ENCODE results near the gene CHST12.

Gene CHST12

GRCh38 chr7:2403014-2403717 is at the start of gene CHST12:
Gene CHST12 (plus strand): TSS chr7:2403611. CDS start chr7:2432640, 29,029 bp downstream.
- Mint-ChIP-seq H3K4me1 (ENCODE audit: low read depth) (peaks cover 47% of the 10 kb centered on the region), H3K27ac (peak within 1 kb of the TSS; percentile 75), H3K36me3 (ENCODE audit: low read depth) (peaks cover 4% of the 10 kb centered on the region), H3K9me3 (no peaks in the 10 kb centered on the region), H3K4me3 (peak within 1 kb of the TSS; percentile 85), H3K27me3 (no peaks in the 10 kb centered on the region)

GRCh38 chr7:2353936-2354185 is 49.5 kb upstream of the CHST12 start:
- peaks cover 29% of the 10 kb centered on the region for H3K36me3 Mint-ChIP-seq (ENCODE audit: low read depth)
- peak overlapping the region; percentile 92 for H3K4me3 Mint-ChIP-seq

GRCh38 chr7:2354186-2354938 is 49.0 kb upstream of the CHST12 start, which contains the start of gene EIF3B:
Gene EIF3B (plus strand): TSS chr7:2354827. CDS start chr7:2354922, 95 bp downstream.
- Mint-ChIP-seq H3K4me1 (ENCODE audit: low read depth) (peaks cover 47% of the 10 kb centered on the region), H3K4me3 (peak within 1 kb of the TSS; percentile 92), H3K9me3 (no peaks in the 10 kb centered on the region), H3K27ac (peak within 1 kb of the TSS; percentile 100), H3K27me3 (no peaks in the 10 kb centered on the region), H3K36me3 (ENCODE audit: low read depth) (peaks cover 34% of the 10 kb centered on the region)

More at GRCh38 chr7:2353936-2354185, 49.5 kb upstream of the CHST12 start:
- Mint-ChIP-seq H3K9me3 (no peaks in the 10 kb centered on the region), H3K27ac (peak overlapping the region; percentile 100), H3K27me3 (no peaks in the 10 kb centered on the region), H3K4me1 (ENCODE audit: low read depth) (peaks cover 42% of the 10 kb centered on the region)

GRCh38 chr7:2354939-2355704 is 48.3 kb upstream of the CHST12 start:
- H3K9me3 Mint-ChIP-seq, result no peaks in the 10 kb centered on the region
- peaks cover 55% of the 10 kb centered on the region for H3K4me1 Mint-ChIP-seq (ENCODE audit: low read depth)
- H3K4me3 Mint-ChIP-seq, result peak overlapping the region; percentile 92
- H3K36me3 Mint-ChIP-seq (ENCODE audit: low read depth), result peaks cover 42% of the 10 kb centered on the region
- peak overlapping the region; percentile 100 for H3K27ac Mint-ChIP-seq
- H3K27me3 Mint-ChIP-seq, result no peaks in the 10 kb centered on the region

GRCh38 chr7:2355705-2356008 is 47.8 kb upstream of the CHST12 start:
- Mint-ChIP-seq H3K4me1 (ENCODE audit: low read depth) (peaks cover 60% of the 10 kb centered on the region), H3K9me3 (no peaks in the 10 kb centered on the region), H3K27me3 (no peaks in the 10 kb centered on the region), H3K36me3 (ENCODE audit: low read depth) (peaks cover 47% of the 10 kb centered on the region), H3K27ac (peak overlapping the region; percentile 89), H3K4me3 (peak overlapping the region; percentile 83)

GRCh38 chr7:2357165-2357564 is 46.2 kb upstream of the CHST12 start:
- Mint-ChIP-seq H3K4me3 (peak overlapping the region; percentile 83), H3K27ac (peak overlapping the region; percentile 87), H3K36me3 (ENCODE audit: low read depth) (peaks cover 55% of the 10 kb centered on the region)

GRCh38 chr7:2357571-2357970 is 45.8 kb upstream of the CHST12 start:
- H3K4me1 Mint-ChIP-seq (ENCODE audit: low read depth), result peaks cover 58% of the 10 kb centered on the region
- peak overlapping the region; percentile 83 for H3K4me3 Mint-ChIP-seq
- H3K27me3 Mint-ChIP-seq, result no peaks in the 10 kb centered on the region
- H3K9me3 Mint-ChIP-seq, result no peaks in the 10 kb centered on the region
- peak overlapping the region; percentile 87 for H3K27ac Mint-ChIP-seq
- peaks cover 57% of the 10 kb centered on the region for H3K36me3 Mint-ChIP-seq (ENCODE audit: low read depth)

More at GRCh38 chr7:2357165-2357564, 46.2 kb upstream of the CHST12 start:
- Mint-ChIP-seq H3K4me1 (ENCODE audit: low read depth) (peaks cover 59% of the 10 kb centered on the region), H3K9me3 (no peaks in the 10 kb centered on the region), H3K27me3 (no peaks in the 10 kb centered on the region)

GRCh38 chr7:2358968-2359527 is 44.4 kb upstream of the CHST12 start:
- peaks cover 45% of the 10 kb centered on the region for H3K4me1 Mint-ChIP-seq (ENCODE audit: low read depth)
- H3K27ac Mint-ChIP-seq, result no peak overlapping the region
- peaks cover 70% of the 10 kb centered on the region for H3K36me3 Mint-ChIP-seq (ENCODE audit: low read depth)
- H3K27me3 Mint-ChIP-seq, result no peaks in the 10 kb centered on the region
- H3K4me3 Mint-ChIP-seq, result peak overlapping the region; percentile 39
- no peaks in the 10 kb centered on the region for H3K9me3 Mint-ChIP-seq

GRCh38 chr7:2359610-2360009 is 43.8 kb upstream of the CHST12 start:
- H3K27ac Mint-ChIP-seq, result no peak overlapping the region
- H3K9me3 Mint-ChIP-seq, result no peaks in the 10 kb centered on the region
- H3K4me1 Mint-ChIP-seq (ENCODE audit: low read depth), result peaks cover 40% of the 10 kb centered on the region
- H3K4me3 Mint-ChIP-seq, result no peak overlapping the region
- H3K27me3 Mint-ChIP-seq, result no peaks in the 10 kb centered on the region
- H3K36me3 Mint-ChIP-seq (ENCODE audit: low read depth), result peaks cover 75% of the 10 kb centered on the region

- Mint-ChIP-seq H3K4me1 (ENCODE audit: low read depth) (peaks cover 40% of the 10 kb centered on the region), H3K36me3 (ENCODE audit: low read depth) (peaks cover 81% of the 10 kb centered on the region), H3K9me3 (no peaks in the 10 kb centered on the region), H3K27me3 (no peaks in the 10 kb centered on the region), H3K4me3 (no peak overlapping the region), H3K27ac (no peak overlapping the region)
Observed at GRCh38 chr7:2360796-2361195, 42.6 kb upstream of the CHST12 start.

- H3K27me3 Mint-ChIP-seq, result no peaks in the 10 kb centered on the region
- no peak overlapping the region for H3K4me3 Mint-ChIP-seq
- peaks cover 87% of the 10 kb centered on the region for H3K36me3 Mint-ChIP-seq (ENCODE audit: low read depth)
- no peaks in the 10 kb centered on the region for H3K9me3 Mint-ChIP-seq
- H3K4me1 Mint-ChIP-seq (ENCODE audit: low read depth), result peaks cover 26% of the 10 kb centered on the region
- H3K27ac Mint-ChIP-seq, result no peak overlapping the region
Observed at GRCh38 chr7:2362385-2363088, 40.9 kb upstream of the CHST12 start.

- H3K4me1 Mint-ChIP-seq (ENCODE audit: low read depth), result no peaks in the 10 kb centered on the region
- H3K9me3 Mint-ChIP-seq, result no peaks in the 10 kb centered on the region
- H3K36me3 Mint-ChIP-seq (ENCODE audit: low read depth), result peaks cover 82% of the 10 kb centered on the region
- H3K27ac Mint-ChIP-seq, result no peak overlapping the region
- H3K27me3 Mint-ChIP-seq, result no peaks in the 10 kb centered on the region
- no peak overlapping the region for H3K4me3 Mint-ChIP-seq
Observed at GRCh38 chr7:2369139-2369538, 34.3 kb upstream of the CHST12 start.

GRCh38 chr7:2371329-2371728 is 32.1 kb upstream of the CHST12 start:
- Mint-ChIP-seq H3K36me3 (ENCODE audit: low read depth) (peaks cover 83% of the 10 kb centered on the region), H3K27ac (no peak overlapping the region), H3K27me3 (no peaks in the 10 kb centered on the region), H3K4me3 (no peak overlapping the region), H3K9me3 (no peaks in the 10 kb centered on the region), H3K4me1 (ENCODE audit: low read depth) (no peaks in the 10 kb centered on the region)

- H3K4me1 Mint-ChIP-seq (ENCODE audit: low read depth), result no peaks in the 10 kb centered on the region
- H3K27ac Mint-ChIP-seq, result no peak overlapping the region
- peaks cover 82% of the 10 kb centered on the region for H3K36me3 Mint-ChIP-seq (ENCODE audit: low read depth)
- no peaks in the 10 kb centered on the region for H3K9me3 Mint-ChIP-seq
- H3K4me3 Mint-ChIP-seq, result no peak overlapping the region
- H3K27me3 Mint-ChIP-seq, result no peaks in the 10 kb centered on the region
Observed at GRCh38 chr7:2372724-2373123, 30.7 kb upstream of the CHST12 start.

Measured in stimulated activated naive CD8-positive, alpha-beta T cell treated with anti-CD3 and anti-CD28 coated beads, Interleukin-15, Interleukin-2, amounts not matched to agents 100 ng/mL and 50 ng/mL, for 24 hours (primary cell).